ENCODE measurements around the gene FOXRED1.
A peak's percentile ranks its signal among the peaks of the same experiment; 100 is the strongest.

FOXRED1 gene

GRCh38 chr11:126312961-126313360 is 44.0 kb downstream of the FOXRED1 start:
- no peak for DNase-seq (ENCODE audit: low read depth)

- no peak for DNase-seq (ENCODE audit: low read depth)
Observed at GRCh38 chr11:126313826-126314225, 44.9 kb downstream of the FOXRED1 start.

- no peak for DNase-seq (ENCODE audit: low read depth)
Observed at GRCh38 chr11:126317432-126317755, 48.4 kb downstream of the FOXRED1 start.

- no peak for DNase-seq (ENCODE audit: low read depth)
Observed at GRCh38 chr11:126317756-126318573, 49.0 kb downstream of the FOXRED1 start.

GRCh38 chr11:126318574-126319373 is 49.8 kb downstream of the FOXRED1 start:
- peak; percentile 94 for DNase-seq (ENCODE audit: low read depth)

- no peak for DNase-seq (ENCODE audit: low read depth)
Observed at GRCh38 chr11:126319374-126319740, 50.4 kb downstream of the FOXRED1 start.

GRCh38 chr11:126322996-126323395 is 54.0 kb downstream of the FOXRED1 start:
- DNase-seq (ENCODE audit: low read depth): no peak

- DNase-seq (ENCODE audit: low read depth): no peak
Observed at GRCh38 chr11:126327281-126328000, 58.5 kb downstream of the FOXRED1 start.
